GM21786 (cell line): ENCODE results near the gene OR52B6.
"Not testable (repeated sequence)": the region's sequence is repeated elsewhere in the genome, so short reads cannot be mapped to it uniquely, and the experiment has no call there.

Experiments used
- ATAC-seq: cut with Tn5 transposase; IDR thresholded peaks from one replicate; pipeline ENCODE4 v1.9.1; 2021; ENCODE audit not compliant: unreplicated experiment

Gene OR52B6, protein sequence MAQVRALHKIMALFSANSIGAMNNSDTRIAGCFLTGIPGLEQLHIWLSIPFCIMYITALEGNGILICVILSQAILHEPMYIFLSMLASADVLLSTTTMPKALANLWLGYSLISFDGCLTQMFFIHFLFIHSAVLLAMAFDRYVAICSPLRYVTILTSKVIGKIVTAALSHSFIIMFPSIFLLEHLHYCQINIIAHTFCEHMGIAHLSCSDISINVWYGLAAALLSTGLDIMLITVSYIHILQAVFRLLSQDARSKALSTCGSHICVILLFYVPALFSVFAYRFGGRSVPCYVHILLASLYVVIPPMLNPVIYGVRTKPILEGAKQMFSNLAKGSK

GRCh38 chr11:5580577-5580976, at the start of gene OR52B6:
TSS of gene OR52B6 (plus strand) at chr11:5580877. CDS start at chr11:5580877, 0 bp downstream.
- no peak for ATAC-seq

- ATAC-seq, result no peak
Observed at GRCh38 chr11:5531053-5531831, 49.4 kb upstream of the OR52B6 start.

DNA sequence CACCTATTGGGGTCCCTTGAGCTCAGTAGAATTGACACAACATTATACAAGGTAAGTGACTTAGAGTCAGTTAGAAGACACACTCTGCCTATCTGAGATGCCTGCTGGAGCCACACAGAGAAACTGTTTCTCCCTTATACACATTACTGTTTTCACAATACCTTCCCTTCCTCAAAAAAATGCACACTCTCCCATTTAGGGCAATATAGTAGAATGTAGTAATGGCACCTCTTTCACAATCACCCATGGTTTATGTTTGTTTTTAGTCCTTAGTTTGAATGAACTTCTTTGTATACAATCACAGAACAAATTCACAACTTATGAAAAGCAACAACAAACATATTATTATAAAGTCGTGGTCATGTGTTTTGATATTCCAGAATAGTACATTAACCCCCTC, 46.6 kb upstream of the OR52B6 start:
- ATAC-seq, result no peak

- ATAC-seq, result no peak
Observed at GRCh38 chr11:5536482-5536881, 44.2 kb upstream of the OR52B6 start.

- peak; percentile 60 for ATAC-seq
Observed at GRCh38 chr11:5541427-5541826, 39.2 kb upstream of the OR52B6 start.

- no peak for ATAC-seq
Observed at GRCh38 chr11:5546457-5546856, 34.2 kb upstream of the OR52B6 start.

- ATAC-seq, result peak; percentile 88
Observed at GRCh38 chr11:5547982-5548381, 32.7 kb upstream of the OR52B6 start.

DNA sequence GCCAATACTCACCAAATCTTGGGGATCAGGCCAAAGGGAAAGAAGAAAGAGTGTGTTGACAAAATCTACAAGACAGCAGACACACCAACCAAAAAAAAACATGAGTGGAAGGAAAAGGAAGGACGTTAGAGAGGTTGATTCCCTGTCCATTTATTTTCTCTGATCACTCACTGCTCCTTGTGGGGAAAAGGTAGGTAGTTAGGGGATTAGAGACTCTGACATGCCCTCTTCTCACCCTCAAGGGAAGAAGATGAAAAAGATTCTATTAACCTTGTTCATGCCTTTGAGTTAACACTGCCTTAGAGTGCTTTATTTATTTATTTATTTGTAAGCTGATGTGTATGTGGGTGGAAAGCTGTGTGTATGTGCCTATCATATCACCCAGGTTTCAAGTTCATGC, 32.2 kb upstream of the OR52B6 start, which contains the start of gene OR52H1:
TSS of gene OR52H1 (minus strand) at position 101 of the 400 bp plus-strand sequence. CDS start 3,035 bp downstream, outside the sequence.
- no peak for ATAC-seq

DNA sequence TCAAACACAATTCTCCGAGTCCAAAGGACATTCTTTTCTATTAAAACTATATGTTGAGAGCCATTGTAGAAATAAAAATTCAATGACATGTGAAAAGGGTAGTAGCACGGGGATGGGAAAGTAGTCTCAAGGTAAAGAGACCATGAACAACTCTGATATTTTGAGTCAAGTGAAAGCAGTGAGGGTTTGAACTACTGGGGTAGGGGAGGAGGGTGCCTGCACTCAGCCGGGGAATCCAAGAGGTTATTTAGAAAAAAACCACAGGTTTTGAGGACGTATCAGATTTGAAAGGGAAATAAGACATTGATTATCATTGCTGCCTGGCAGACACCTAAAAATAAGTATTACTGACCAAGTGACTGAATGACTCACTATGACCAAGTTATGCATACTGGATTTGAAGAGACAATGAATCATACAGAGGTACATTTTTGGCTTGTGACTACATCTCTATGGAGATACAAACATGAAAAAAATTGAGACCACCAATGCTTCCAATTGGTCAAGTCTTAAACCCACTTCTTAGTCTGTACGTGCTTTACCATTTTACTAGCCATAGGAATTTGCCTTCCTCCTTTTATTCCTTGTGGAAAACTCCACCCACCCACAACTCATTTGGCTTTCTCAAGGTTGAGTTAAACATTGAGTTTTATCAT, 30.1 kb upstream of the OR52B6 start:
- peak; percentile 59 for ATAC-seq

DNA sequence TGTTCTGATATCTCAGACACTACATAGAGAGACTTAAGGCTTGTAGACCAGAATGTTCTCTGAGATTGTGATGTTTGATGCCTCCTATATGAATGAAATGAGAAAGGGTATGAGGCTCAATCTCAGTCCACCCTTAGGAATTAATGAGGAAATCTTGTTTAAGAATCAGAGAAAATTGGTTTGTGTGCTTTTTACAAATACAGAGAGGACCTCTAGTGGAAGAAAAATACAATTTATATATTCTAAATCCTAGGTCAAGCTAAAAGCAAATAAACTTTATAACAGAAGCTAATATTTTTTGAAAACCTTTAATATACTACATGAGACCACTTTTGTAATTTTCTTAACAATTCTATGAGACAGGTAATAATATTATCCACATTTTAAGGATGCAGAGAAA, 27.3 kb upstream of the OR52B6 start:
- no peak for ATAC-seq

DNA sequence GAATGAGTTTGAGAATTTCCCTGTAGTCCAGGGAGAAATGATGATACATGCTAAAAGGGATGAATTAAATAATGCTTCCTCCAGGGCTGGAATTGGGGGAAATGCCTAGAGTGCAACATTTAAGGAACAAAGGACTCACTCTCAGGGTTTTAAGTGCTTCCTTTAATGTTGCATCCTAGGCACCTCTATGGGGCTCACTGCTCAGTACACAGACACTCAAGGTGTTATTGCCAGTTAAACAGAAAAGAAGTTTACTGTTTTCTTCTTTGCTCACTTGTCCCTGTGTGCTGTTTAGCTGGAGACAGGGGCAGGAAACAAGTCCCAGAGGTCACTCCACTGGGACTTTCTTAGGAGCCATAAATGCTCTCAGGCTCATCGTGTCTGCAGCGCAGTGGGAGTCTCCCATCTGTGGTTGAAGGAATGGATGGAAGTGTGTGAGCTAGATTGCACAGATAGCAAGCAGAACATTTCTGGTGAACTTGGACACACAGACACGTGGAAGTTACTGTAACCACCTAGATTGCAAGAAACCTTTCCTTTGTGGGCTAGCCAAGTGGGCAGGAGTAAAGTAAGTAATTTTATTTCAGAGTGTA, 24.0 kb upstream of the OR52B6 start:
- no peak for ATAC-seq

DNA sequence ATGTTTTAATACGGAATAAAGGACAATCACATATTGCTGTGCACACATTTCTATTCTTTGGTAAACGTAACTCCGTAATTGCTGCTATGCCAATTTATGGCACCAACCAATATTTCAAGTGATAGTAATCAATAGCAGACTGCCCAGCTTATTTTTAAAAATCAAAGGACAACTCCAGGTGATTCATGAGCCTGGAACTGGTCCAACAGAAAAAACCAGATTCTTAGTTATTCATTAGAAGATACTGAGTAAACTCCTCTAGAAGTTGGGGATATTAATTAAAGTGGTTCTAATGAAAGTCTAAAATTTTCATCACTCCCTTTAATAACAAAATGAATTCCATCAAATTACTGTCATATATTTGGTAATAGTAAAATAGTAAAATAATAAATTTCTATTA, 22.9 kb upstream of the OR52B6 start:
- ATAC-seq, result no peak

GRCh38 chr11:5564259-5565019, 16.2 kb upstream of the OR52B6 start:
- no peak for ATAC-seq

GRCh38 chr11:5574654-5575053, 6.0 kb upstream of the OR52B6 start:
- ATAC-seq, result no peak

DNA sequence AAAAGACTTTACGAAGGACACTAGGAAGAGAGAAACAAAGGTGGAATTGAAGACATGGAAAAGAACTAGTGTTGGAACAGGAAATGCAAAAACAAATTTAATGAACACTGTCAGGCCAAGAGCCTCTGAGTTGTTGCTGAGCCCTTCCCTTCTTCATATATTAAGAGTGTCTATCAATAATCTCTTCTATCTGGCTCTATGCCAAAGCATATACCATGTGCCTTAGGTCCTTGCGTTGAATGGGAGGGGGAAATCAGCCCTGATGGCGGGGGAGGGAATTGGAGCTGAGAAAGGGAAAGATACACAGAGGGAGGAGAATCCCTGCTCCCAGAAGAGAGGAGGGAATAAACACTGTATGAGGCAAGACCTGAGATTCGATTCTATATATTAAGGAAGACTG, 5.5 kb upstream of the OR52B6 start:
- no peak for ATAC-seq

DNA sequence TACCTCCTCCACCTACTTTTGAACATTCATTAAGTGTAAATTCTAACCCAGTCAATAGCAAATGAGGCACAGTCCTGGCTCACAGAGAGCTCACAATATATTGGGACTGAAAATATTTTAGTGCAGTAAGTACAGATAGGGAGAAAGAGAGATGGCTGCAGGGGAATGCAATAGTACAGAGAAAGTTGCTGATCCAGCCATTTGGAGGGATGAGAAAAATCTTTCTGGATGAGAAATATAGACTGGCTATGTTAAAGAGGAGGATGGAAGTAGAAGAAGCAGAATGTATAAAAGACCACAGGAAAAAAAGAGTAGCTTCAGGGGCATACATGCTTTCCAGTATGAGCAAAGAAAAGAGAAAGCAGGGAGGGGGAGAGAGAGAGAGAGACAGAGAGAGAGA, 3.6 kb upstream of the OR52B6 start:
- ATAC-seq, result no peak

DNA sequence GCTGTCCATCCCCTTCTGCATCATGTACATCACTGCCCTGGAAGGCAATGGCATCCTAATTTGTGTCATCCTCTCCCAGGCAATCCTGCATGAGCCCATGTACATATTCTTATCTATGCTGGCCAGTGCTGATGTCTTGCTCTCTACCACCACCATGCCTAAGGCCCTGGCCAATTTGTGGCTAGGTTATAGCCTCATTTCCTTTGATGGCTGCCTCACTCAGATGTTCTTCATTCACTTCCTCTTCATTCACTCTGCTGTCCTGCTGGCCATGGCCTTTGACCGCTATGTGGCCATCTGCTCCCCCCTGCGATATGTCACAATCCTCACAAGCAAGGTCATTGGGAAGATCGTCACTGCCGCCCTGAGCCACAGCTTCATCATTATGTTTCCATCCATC, 337 bp downstream of the OR52B6 start:
- ATAC-seq, result no peak

GRCh38 chr11:5584458-5584857, 3.8 kb downstream of the OR52B6 start:
- not testable (repeated sequence) for ATAC-seq

GRCh38 chr11:5589906-5590305, 9.2 kb downstream of the OR52B6 start:
- not testable (repeated sequence) for ATAC-seq

- ATAC-seq, result no peak
Observed at GRCh38 chr11:5591613-5592012, 10.9 kb downstream of the OR52B6 start.

- ATAC-seq, result no peak
Observed at GRCh38 chr11:5592615-5593014, 11.9 kb downstream of the OR52B6 start.
